Kidney (tissue), 14 donors: ENCODE data around the gene CNGA3. TPM values are rescaled to one million over a fixed set of nuclear protein-coding genes. Genes with fewer than 3 reads are reported as not detected.

Experiments used
- DNase-seq, 5 donors: peaks; one replicate each; pipeline ENCODE4 v3.0.0-alpha.2; 2013 to 2020
- FAIRE-seq: peaks from 2 replicates; lab custom pipeline; 2012; peaks lifted over from hg19 to GRCh38; lab: Jason Lieb, UNC
- H3K27ac ChIP-seq, 2 donors: one replicate each; pipeline ENCODE4 v1.7.0; 2013; ENCODE audit warnings: low read depth in 2 of 2, low read length in 2 of 2, inconsistent platforms in 1 of 2
- H3K27me3 ChIP-seq: one replicate; pipeline ENCODE4 v1.7.1; 2013; ENCODE audit warnings: low read length, inconsistent platforms; ENCODE audit not compliant: control insufficient read depth, insufficient read depth
- H3K36me3 ChIP-seq, 3 donors: one replicate each; pipeline versions ENCODE4 v1.7.0 to v1.7.1; 2013; ENCODE audit warnings: low read length in 3 of 3, control low read depth in 1 of 3, inconsistent platforms in 1 of 3; ENCODE audit not compliant: insufficient read depth in 3 of 3, control insufficient read depth in 2 of 3
- H3K4me1 ChIP-seq, 3 donors: one replicate each; pipeline versions ENCODE4 v1.7.0 to v1.7.1; 2013; ENCODE audit warnings: low read length in 3 of 3, inconsistent platforms in 1 of 3, low read depth in 1 of 3; ENCODE audit not compliant: control insufficient read depth in 2 of 3, insufficient read depth in 2 of 3
- H3K4me3 ChIP-seq, 3 donors: one replicate each; pipeline versions ENCODE4 v1.7.0 to v1.8.1; 2013; ENCODE audit warnings: low read length in 3 of 3, control low read depth in 1 of 3, inconsistent platforms in 1 of 3
- H3K9ac ChIP-seq, 3 donors: one replicate each; pipeline versions ENCODE4 v1.7.0 to v1.7.1; 2013; ENCODE audit warnings: low read length in 3 of 3, control low read depth in 1 of 3, inconsistent platforms in 1 of 3
- H3K9me3 ChIP-seq, 3 donors: one replicate each; pipeline versions ENCODE4 v1.7.0 to v1.7.1; 2013; ENCODE audit warnings: low read length in 3 of 3, control low read depth in 1 of 3, inconsistent platforms in 1 of 3; ENCODE audit not compliant: control insufficient read depth in 2 of 3, insufficient read depth in 1 of 3
- intact Hi-C: fragments of 100-400 bp; cut with DNase I; formaldehyde crosslinking; loops from one replicate; pipeline ENCODE4 v1.11.1; 2022
- polyA plus RNA-seq: library from polyadenylated mRNA; stranded (reverse); fragments of 350-450 nt; fragmentation: Illumina TruSeq; extraction: RNeasy Lipid Tissue Mini Kit (QIAGEN cat#74804); gene quantifications from one replicate; pipeline ENCODE4 v1.2.3, GENCODE V29; 2014; ENCODE audit warnings: low read depth, low replicate concordance; ENCODE audit not compliant: insufficient read depth
- total RNA-seq: library from RNA; stranded (reverse); fragmentation: NEBNext Ultra II Directional; extraction: Animal tissue kit (Norgen Biotek cat#: 25700); gene quantifications from one replicate; pipeline ENCODE4 v1.2.1, GENCODE V29; 2021
- TF ChIP-seq, protein P1 (sequence below): IDR thresholded peaks from 3 replicates; pipeline ENCODE4 v1.5.1; 2012; ENCODE audit warnings: mild to moderate bottlenecking, moderate library complexity, borderline replicate concordance; ENCODE audit not compliant: insufficient read depth; ENCODE audit errors: extremely low read depth
- donor health status: control.
- donor health status: control.
- donor health status: control.
- donor health status: control.
- donor health status: control.
- donor health status: DM: yes; HTN: yes; CAD: no.
- donor health status: Normal renal cell carcinoma (clear cell type).

CNGA3 gene
- total and polyA plus RNA-seq, 2 donors from 2014 or later, result not detected

DNA sequence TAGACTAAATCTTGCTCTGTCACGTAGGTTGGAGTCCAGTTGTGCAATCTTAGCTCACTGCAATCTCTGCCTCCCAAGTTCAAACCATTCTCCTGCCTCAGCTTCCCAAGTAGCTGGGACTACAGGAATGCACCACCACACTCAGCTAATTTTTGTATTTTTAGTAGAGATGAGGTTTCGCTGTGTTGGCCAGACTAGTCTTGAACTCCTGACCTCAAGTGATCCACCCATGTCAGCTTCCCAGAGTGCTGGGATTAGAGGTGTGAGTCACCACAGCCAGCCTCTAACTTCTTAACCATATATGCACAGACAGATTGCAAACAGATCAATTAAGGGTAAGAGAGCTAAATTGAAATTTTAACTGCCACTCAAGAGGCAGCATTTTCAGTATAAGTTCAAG is 22.1 kb upstream of the CNGA3 start:
- intact Hi-C loops, result no loop called here
- Histone ChIP-seq H3K9me3 (peaks cover 0 to 11% (median 4%) of the 10 kb centered on the region in 3 donors), H3K27ac (no peak overlapping the region), H3K9ac (no peak overlapping the region), H3K36me3 (no peaks in the 10 kb centered on the region), H3K4me1 (no peaks in the 10 kb centered on the region), H3K27me3 (no peaks in the 10 kb centered on the region), H3K4me3 (no peak overlapping the region)
- DNase-seq (no peak), FAIRE-seq (no peak)
- TF ChIP-seq, protein P1, sequence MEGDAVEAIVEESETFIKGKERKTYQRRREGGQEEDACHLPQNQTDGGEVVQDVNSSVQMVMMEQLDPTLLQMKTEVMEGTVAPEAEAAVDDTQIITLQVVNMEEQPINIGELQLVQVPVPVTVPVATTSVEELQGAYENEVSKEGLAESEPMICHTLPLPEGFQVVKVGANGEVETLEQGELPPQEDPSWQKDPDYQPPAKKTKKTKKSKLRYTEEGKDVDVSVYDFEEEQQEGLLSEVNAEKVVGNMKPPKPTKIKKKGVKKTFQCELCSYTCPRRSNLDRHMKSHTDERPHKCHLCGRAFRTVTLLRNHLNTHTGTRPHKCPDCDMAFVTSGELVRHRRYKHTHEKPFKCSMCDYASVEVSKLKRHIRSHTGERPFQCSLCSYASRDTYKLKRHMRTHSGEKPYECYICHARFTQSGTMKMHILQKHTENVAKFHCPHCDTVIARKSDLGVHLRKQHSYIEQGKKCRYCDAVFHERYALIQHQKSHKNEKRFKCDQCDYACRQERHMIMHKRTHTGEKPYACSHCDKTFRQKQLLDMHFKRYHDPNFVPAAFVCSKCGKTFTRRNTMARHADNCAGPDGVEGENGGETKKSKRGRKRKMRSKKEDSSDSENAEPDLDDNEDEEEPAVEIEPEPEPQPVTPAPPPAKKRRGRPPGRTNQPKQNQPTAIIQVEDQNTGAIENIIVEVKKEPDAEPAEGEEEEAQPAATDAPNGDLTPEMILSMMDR, result no peak

DNA sequence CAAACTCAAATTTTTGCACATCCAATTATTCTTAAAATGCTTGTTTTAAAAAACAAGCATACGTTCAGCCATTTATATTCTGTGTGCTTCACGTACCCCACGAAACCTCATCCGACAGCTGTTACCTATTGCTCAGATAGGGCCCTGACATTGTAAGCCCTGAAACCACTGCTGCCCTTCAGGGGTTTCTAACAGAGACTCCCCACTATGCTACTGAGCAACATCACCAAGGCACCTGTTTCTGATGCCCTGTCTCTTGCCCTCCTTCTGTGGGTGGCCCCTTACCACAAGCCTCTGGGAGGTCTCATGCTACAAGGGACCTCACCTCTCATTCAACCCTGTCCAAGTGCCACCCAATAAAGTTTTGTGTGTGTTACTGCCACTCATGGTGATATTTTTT is 18.5 kb upstream of the CNGA3 start:
- Histone ChIP-seq H3K9me3 (peaks cover 0 to 2% (median 0%) of the 10 kb centered on the region in 3 donors), H3K9ac (no peak overlapping the region), H3K27ac (no peak overlapping the region), H3K4me1 (no peaks in the 10 kb centered on the region), H3K4me3 (no peak overlapping the region), H3K36me3 (no peaks in the 10 kb centered on the region), H3K27me3 (no peaks in the 10 kb centered on the region)
- DNase-seq (no peak), FAIRE-seq (no peak)
- intact Hi-C loops, result no loop called here
- TF ChIP-seq, protein P1, result no peak

DNA sequence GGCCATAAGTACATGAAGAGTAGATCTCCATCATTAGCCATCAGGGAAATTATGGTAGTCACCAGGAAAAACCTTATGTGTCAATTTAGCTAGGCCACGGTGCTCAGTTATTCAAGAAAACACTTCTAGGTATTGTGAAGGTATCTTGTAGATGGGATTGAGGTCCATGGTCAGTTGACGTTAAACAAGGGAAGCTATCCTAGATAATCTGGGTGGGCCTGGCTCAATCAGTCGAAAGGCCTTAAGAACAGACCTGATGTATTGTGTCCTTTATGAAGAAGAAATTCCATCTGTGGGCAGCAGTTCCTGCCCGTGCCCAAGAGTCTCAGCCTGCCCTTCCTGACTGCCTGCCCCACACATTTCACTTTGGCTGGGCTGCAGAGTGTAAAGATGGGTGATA is 16.7 kb upstream of the CNGA3 start:
- intact Hi-C loops, result no loop called here

DNA sequence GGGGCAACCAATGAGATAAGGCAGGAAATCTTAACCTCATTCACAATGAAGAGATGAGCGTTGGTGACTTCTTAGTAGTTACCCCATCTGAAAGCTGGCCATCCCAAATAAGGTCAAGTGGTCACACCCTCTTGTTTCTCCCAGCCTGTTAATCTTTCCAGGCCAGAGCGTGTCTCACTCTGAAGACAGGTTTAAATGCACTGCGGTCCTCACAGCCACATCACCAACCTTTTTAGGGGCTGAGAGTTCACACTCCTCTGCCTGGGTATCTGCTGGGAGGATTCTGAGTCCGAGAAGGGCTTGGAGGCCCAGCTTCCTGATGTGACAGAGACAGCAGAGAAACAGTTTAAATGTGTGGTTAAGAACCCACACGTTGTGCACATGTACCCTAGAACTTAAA is 13.3 kb upstream of the CNGA3 start:
- no peak for DNase-seq
- FAIRE-seq, result no peak
- intact Hi-C loops, result no loop called here
- TF ChIP-seq, protein P1, result no peak
- no peaks in the 10 kb centered on the region for H3K27me3 ChIP-seq
- no peaks in the 10 kb centered on the region for H3K4me1 ChIP-seq
- no peak overlapping the region for H3K4me3 ChIP-seq
- no peaks in the 10 kb centered on the region for H3K9me3 ChIP-seq
- no peak overlapping the region for H3K9ac ChIP-seq
- H3K27ac ChIP-seq, result no peak overlapping the region
- H3K36me3 ChIP-seq, result no peaks in the 10 kb centered on the region

More for the DNA sequence above, 16.7 kb upstream of the CNGA3 start:
- Histone ChIP-seq H3K4me1 (no peaks in the 10 kb centered on the region), H3K27ac (no peak overlapping the region), H3K27me3 (no peaks in the 10 kb centered on the region), H3K4me3 (no peak overlapping the region), H3K9me3 (no peaks in the 10 kb centered on the region), H3K36me3 (no peaks in the 10 kb centered on the region), H3K9ac (no peak overlapping the region)
- FAIRE-seq, result no peak
- DNase-seq, result no peak
- TF ChIP-seq, protein P1, result no peak
